HepG2 (cell line): Measurements from ENCODE around the gene MAJIN. TPM values are rescaled to one million over a fixed set of nuclear protein-coding genes. Genes with fewer than 3 reads are reported as not detected.

ENCODE experiments used
- BRCA1 ChIP-seq: sonication (generic); formaldehyde crosslinking; IDR thresholded peaks from 2 replicates; pipeline ENCODE4 v1.4.0; 2020; ENCODE audit warnings: missing genetic modification reagents
- DMAP1 ChIP-seq: IDR thresholded peaks from 2 replicates; pipeline ENCODE4 v1.6.1; 2016
- DNMT3B ChIP-seq: conservative IDR thresholded peaks from 2 replicates; pipeline ENCODE4 v1.6.1; 2016; ENCODE audit warnings: missing biosample characterization, control low read depth
- ELF3 ChIP-seq: IDR thresholded peaks from 2 replicates; pipeline ENCODE4 v1.6.1; 2016; ENCODE audit warnings: missing genetic modification reagents, missing compliant biosample characterization
- ETV6 ChIP-seq: sonication (generic); formaldehyde crosslinking; conservative IDR thresholded peaks from 2 replicates; pipeline ENCODE4 v1.4.0; 2020; ENCODE audit warnings: missing genetic modification reagents
- HDAC2 ChIP-seq: sonication (generic); formaldehyde crosslinking; IDR thresholded peaks from 2 replicates; pipeline ENCODE4 v1.4.0; 2020; ENCODE audit warnings: missing genetic modification reagents
- IKZF4 ChIP-seq: sonication (generic); formaldehyde crosslinking; IDR thresholded peaks from 2 replicates; pipeline ENCODE4 v1.5.1; 2020; ENCODE audit warnings: borderline replicate concordance, mild to moderate bottlenecking, low read depth, missing genetic modification reagents; ENCODE audit errors: not compliant biosample characterization
- JARID2 ChIP-seq: sonication (generic); formaldehyde crosslinking; IDR thresholded peaks from 2 replicates; pipeline ENCODE4 v1.8.1; 2023; ENCODE audit warnings: missing genetic modification reagents, inconsistent platforms; ENCODE audit not compliant: insufficient replicate concordance
- KDM6A ChIP-seq: IDR thresholded peaks from 2 replicates; pipeline ENCODE4 v1.6.1; 2016; ENCODE audit warnings: low read depth
- MIER3 ChIP-seq: IDR thresholded peaks from 2 replicates; pipeline ENCODE4 v1.6.1; 2016; ENCODE audit warnings: missing compliant biosample characterization, borderline replicate concordance
- NFKBIZ ChIP-seq: IDR thresholded peaks from 2 replicates; pipeline ENCODE4 v1.6.1; 2018; ENCODE audit warnings: missing genetic modification reagents, missing compliant biosample characterization
- RARA ChIP-seq: IDR thresholded peaks from 2 replicates; pipeline ENCODE4 v1.6.1; 2016; ENCODE audit warnings: missing genetic modification reagents, missing compliant biosample characterization
- REPIN1 ChIP-seq: sonication (generic); formaldehyde crosslinking; IDR thresholded peaks from 2 replicates; pipeline ENCODE4 v1.8.0; 2022; ENCODE audit warnings: missing genetic modification reagents, low read depth, mild to moderate bottlenecking, borderline replicate concordance
- TOE1 ChIP-seq: sonication (generic); formaldehyde crosslinking; IDR thresholded peaks from 2 replicates; pipeline ENCODE4 v1.4.0; 2020; ENCODE audit warnings: mild to moderate bottlenecking, missing genetic modification reagents
- ZEB1 ChIP-seq: IDR thresholded peaks from 2 replicates; pipeline ENCODE4 v1.6.1; 2012; ENCODE audit warnings: mild to moderate bottlenecking, low read depth, inconsistent platforms; ENCODE audit not compliant: insufficient replicate concordance
- ZNF589 ChIP-seq: sonication (generic); formaldehyde crosslinking; conservative IDR thresholded peaks from 2 replicates; pipeline ENCODE4 v1.8.0; 2022; ENCODE audit warnings: mild to moderate bottlenecking, moderate library complexity, missing genetic modification reagents
- ZNF674 ChIP-seq: sonication (generic); formaldehyde crosslinking; IDR thresholded peaks from 2 replicates; pipeline ENCODE4 v1.5.0; 2020; ENCODE audit warnings: low read depth, mild to moderate bottlenecking, missing genetic modification reagents
- ZNF788 ChIP-seq: sonication (generic); formaldehyde crosslinking; IDR thresholded peaks from 2 replicates; pipeline ENCODE4 v1.5.0; 2020; ENCODE audit warnings: mild to moderate bottlenecking, missing genetic modification reagents, borderline replicate concordance
- ZNF883 ChIP-seq: sonication (generic); formaldehyde crosslinking; IDR thresholded peaks from 2 replicates; pipeline ENCODE4 v1.5.1; 2020; ENCODE audit warnings: mild to moderate bottlenecking, missing genetic modification reagents; ENCODE audit errors: not compliant biosample characterization
- polyA plus RNA-seq, 8 experiments: library from polyadenylated mRNA; depleted of rRNA in 3 of 8; stranded (reverse) in 7 of 8; unstranded in 1 of 8; fragments of >200 nt; fragmentation: Illumina TruSeq in 4 of 8; extraction: Trizol in 4 of 8; gene quantifications; 2 replicates each; pipeline versions ENCODE4 v1.2.1 to v1.2.3, GENCODE V29; 2011 to 2016; ENCODE audit warnings: low read depth in 4 of 8, missing spikeins in 1 of 8, mixed read lengths in 1 of 8; ENCODE audit not compliant: insufficient read depth in 1 of 8
- total RNA-seq, 5 experiments: library from RNA; depleted of rRNA; stranded (reverse); fragments of >200 nt; fragmentation: Illumina TruSeq; extraction: Trizol; gene quantifications; 2 replicates each; pipeline ENCODE4 v1.2.3, GENCODE V29; 2016; ENCODE audit warnings: low read depth in 1 of 5
- TF ChIP-seq, protein P1 (sequence below): sonication (generic); formaldehyde crosslinking; IDR thresholded peaks from 2 replicates; pipeline ENCODE4 v1.5.1; 2020; ENCODE audit warnings: mild to moderate bottlenecking, moderate library complexity, missing genetic modification reagents
- TF ChIP-seq, protein P2 (sequence below): IDR thresholded peaks from 2 replicates; pipeline ENCODE4 v1.6.1; 2016; ENCODE audit warnings: missing compliant biosample characterization, missing genetic modification reagents, borderline replicate concordance
- TF ChIP-seq, protein P3 (sequence below): sonication (generic); formaldehyde crosslinking; IDR thresholded peaks from 2 replicates; pipeline ENCODE4 v1.4.0; 2020; ENCODE audit warnings: low read depth, mild to moderate bottlenecking, missing genetic modification reagents
- TF ChIP-seq, protein P4 (sequence below): sonication (generic); formaldehyde crosslinking; IDR thresholded peaks from 2 replicates; pipeline ENCODE4 v1.4.0; 2020; ENCODE audit warnings: missing genetic modification reagents
- TF ChIP-seq, protein P5 (sequence below): sonication (generic); formaldehyde crosslinking; IDR thresholded peaks from 2 replicates; pipeline ENCODE4 v1.9.0; 2022; ENCODE audit warnings: missing genetic modification reagents, mild to moderate bottlenecking, borderline replicate concordance

MAJIN gene
- total and polyA plus RNA-seq, 2 of the 13 experiments (the other 11 are each of a cell fraction or from before 2014, with no cell fraction given), result not detected

DNA sequence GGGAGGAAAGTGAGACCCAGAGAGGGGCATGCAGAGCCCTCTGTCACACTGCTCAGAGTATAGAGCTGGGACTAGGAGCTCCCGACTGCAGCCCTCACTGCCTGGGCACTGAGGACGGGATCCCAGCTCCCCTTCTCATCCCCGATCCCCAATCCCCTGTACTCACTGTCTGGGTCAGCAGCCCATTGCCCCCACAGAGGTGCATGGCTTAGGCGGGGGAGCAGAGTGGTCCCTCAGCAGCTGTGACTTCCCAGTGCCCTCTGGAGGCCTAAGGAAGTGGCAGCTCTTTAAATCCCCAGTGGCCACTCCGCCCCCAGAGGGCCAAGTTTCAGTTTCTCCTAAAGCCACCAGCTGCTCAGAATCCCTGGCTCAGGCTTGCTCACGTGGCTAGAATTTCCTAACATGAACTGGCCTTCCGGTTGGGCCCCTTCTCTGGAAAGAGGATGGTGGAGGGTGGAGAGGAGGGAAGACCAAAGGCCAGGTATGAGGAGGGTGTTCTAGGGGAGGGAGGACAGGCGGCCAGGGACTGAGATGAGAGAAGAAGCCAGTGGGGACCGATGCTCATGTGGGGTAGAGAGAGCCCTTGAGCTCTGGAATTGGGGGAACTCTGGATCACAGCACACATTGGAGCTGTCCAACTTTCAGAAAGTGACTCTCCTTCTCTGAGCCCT lies 24.9 kb upstream of the MAJIN start, which contains the start of gene BATF2 (continued):
- TF ChIP-seq, protein P1, sequence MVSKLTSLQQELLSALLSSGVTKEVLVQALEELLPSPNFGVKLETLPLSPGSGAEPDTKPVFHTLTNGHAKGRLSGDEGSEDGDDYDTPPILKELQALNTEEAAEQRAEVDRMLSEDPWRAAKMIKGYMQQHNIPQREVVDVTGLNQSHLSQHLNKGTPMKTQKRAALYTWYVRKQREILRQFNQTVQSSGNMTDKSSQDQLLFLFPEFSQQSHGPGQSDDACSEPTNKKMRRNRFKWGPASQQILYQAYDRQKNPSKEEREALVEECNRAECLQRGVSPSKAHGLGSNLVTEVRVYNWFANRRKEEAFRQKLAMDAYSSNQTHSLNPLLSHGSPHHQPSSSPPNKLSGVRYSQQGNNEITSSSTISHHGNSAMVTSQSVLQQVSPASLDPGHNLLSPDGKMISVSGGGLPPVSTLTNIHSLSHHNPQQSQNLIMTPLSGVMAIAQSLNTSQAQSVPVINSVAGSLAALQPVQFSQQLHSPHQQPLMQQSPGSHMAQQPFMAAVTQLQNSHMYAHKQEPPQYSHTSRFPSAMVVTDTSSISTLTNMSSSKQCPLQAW (CRISPR knock-in tag), result no peak; the same call in none of the 2 replicates
- TF ChIP-seq REPIN1 (peak; percentile 82), ZNF788 (CRISPR knock-in tag) (peak; percentile 84; the same call in 1 of the 2 replicates), JARID2 (no peak), MIER3 (CRISPR knock-in tag) (peak; percentile 69; the same call in 1 of the 2 replicates), DMAP1 (CRISPR knock-in tag) (peak; percentile 75), ZEB1 (no peak), ELF3 (peak; percentile 71; the same call in 1 of the 2 replicates), BRCA1 (CRISPR knock-in tag) (no peak), ZNF589 (CRISPR knock-in tag) (no peak), ETV6 (CRISPR knock-in tag) (no peak), TOE1 (CRISPR knock-in tag) (peak; percentile 24; the same call in 1 of the 2 replicates), ZNF883 (CRISPR knock-in tag) (peak; percentile 75), DNMT3B (CRISPR knock-in tag) (peak; percentile 78; the same call in 1 of the 2 replicates), NFKBIZ (no peak), IKZF4 (CRISPR knock-in tag) (no peak), ZNF674 (no peak), HDAC2 (CRISPR knock-in tag) (peak; percentile 80), KDM6A (CRISPR knock-in tag) (peak; percentile 60), RARA (CRISPR knock-in tag) (peak; percentile 48)
- TF ChIP-seq, protein P2, sequence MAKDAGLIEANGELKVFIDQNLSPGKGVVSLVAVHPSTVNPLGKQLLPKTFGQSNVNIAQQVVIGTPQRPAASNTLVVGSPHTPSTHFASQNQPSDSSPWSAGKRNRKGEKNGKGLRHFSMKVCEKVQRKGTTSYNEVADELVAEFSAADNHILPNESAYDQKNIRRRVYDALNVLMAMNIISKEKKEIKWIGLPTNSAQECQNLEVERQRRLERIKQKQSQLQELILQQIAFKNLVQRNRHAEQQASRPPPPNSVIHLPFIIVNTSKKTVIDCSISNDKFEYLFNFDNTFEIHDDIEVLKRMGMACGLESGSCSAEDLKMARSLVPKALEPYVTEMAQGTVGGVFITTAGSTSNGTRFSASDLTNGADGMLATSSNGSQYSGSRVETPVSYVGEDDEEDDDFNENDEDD (CRISPR knock-in tag), result peak; percentile 61; the same call in 1 of the 2 replicates
- TF ChIP-seq, protein P3, sequence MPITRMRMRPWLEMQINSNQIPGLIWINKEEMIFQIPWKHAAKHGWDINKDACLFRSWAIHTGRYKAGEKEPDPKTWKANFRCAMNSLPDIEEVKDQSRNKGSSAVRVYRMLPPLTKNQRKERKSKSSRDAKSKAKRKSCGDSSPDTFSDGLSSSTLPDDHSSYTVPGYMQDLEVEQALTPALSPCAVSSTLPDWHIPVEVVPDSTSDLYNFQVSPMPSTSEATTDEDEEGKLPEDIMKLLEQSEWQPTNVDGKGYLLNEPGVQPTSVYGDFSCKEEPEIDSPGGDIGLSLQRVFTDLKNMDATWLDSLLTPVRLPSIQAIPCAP (CRISPR knock-in tag), result no peak
- TF ChIP-seq, protein P4, sequence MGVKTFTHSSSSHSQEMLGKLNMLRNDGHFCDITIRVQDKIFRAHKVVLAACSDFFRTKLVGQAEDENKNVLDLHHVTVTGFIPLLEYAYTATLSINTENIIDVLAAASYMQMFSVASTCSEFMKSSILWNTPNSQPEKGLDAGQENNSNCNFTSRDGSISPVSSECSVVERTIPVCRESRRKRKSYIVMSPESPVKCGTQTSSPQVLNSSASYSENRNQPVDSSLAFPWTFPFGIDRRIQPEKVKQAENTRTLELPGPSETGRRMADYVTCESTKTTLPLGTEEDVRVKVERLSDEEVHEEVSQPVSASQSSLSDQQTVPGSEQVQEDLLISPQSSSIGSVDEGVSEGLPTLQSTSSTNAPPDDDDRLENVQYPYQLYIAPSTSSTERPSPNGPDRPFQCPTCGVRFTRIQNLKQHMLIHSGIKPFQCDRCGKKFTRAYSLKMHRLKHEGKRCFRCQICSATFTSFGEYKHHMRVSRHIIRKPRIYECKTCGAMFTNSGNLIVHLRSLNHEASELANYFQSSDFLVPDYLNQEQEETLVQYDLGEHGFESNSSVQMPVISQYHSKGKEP (CRISPR knock-in tag), result no peak
- TF ChIP-seq, protein P5, sequence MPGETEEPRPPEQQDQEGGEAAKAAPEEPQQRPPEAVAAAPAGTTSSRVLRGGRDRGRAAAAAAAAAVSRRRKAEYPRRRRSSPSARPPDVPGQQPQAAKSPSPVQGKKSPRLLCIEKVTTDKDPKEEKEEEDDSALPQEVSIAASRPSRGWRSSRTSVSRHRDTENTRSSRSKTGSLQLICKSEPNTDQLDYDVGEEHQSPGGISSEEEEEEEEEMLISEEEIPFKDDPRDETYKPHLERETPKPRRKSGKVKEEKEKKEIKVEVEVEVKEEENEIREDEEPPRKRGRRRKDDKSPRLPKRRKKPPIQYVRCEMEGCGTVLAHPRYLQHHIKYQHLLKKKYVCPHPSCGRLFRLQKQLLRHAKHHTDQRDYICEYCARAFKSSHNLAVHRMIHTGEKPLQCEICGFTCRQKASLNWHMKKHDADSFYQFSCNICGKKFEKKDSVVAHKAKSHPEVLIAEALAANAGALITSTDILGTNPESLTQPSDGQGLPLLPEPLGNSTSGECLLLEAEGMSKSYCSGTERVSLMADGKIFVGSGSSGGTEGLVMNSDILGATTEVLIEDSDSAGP, result peak; percentile 94; the same call in 1 of the 2 replicates
